ENCODE measurements around the gene FFAR3. TPM values are rescaled to one million over a fixed set of nuclear protein-coding genes. Genes with fewer than 3 reads are reported as not detected.

Gene FFAR3
- total RNA-seq, 2 experiments from 2014 or later: 0.19 TPM; not detected in 1

DNA sequence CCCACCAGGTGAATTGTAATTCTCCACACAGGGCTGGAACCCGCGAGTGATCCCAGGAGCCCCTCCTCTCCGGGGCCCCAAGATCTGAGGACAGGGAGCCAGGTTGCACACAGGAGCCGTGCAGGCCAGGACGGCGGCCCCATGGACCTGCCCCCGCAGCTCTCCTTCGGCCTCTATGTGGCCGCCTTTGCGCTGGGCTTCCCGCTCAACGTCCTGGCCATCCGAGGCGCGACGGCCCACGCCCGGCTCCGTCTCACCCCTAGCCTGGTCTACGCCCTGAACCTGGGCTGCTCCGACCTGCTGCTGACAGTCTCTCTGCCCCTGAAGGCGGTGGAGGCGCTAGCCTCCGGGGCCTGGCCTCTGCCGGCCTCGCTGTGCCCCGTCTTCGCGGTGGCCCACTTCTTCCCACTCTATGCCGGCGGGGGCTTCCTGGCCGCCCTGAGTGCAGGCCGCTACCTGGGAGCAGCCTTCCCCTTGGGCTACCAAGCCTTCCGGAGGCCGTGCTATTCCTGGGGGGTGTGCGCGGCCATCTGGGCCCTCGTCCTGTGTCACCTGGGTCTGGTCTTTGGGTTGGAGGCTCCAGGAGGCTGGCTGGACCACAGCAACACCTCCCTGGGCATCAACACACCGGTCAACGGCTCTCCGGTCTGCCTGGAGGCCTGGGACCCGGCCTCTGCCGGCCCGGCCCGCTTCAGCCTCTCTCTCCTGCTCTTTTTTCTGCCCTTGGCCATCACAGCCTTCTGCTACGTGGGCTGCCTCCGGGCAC lies 6.7 kb upstream of the FFAR3 start:
- TF ChIP-seq EZH2phosphoT487 (IDR thresholded peaks at IDR 0.05; ENCODE audit: borderline replicate concordance, low read depth, low read length) (no peak), CTCF (conservative IDR thresholded peaks at IDR 0.05; ENCODE audit: low read length) (no peak)
- Histone ChIP-seq H3K79me2 (ENCODE audit: insufficient read depth, low read depth, low read length) (no peaks in the 10 kb centered on the region), H3K4me2 (ENCODE audit: low read length) (no peak overlapping the region), H3K9me3 (ENCODE audit: low read length) (0 out of 2 replicates have a peak, but pooled peaks cover 4% of the 10 kb centered on the region), H3K27ac (ENCODE audit: low read depth, low read length, poor library complexity, severe bottlenecking) (no peak overlapping the region), H3K36me3 (ENCODE audit: insufficient read depth, low read length) (peaks cover 32% of the 10 kb centered on the region), H3K4me3 (ENCODE audit: low read depth, low read length, poor library complexity, severe bottlenecking) (no peak overlapping the region), H4K20me1 (ENCODE audit: insufficient read depth, low read length) (no peaks in the 10 kb centered on the region; the same call in 1 of the 2 replicates), H2AFZ (ENCODE audit: low read length) (no peak overlapping the region), H3K9me2 (ENCODE audit: insufficient read depth, low read length) (no peaks in the 10 kb centered on the region), H3K4me1 (ENCODE audit: insufficient read depth, low read length, poor library complexity, severe bottlenecking) (peaks cover 64% of the 10 kb centered on the region)
- no peak for DNase-seq (ENCODE audit: low spot score)
- intact Hi-C loops (cut with micrococcal nuclease; ENCODE audit: unreplicated experiment): loop anchor here (1.0 kb wide), 2 partner anchors 117 to 144 kb away; no protein-coding TSS in a partner anchor
- CTCF ChIA-PET (ENCODE audit: unreplicated experiment): no interaction called here
- BruUV-seq (replicated peaks): no TSS peak
- POLR2A ChIA-PET: no interaction called here

DNA sequence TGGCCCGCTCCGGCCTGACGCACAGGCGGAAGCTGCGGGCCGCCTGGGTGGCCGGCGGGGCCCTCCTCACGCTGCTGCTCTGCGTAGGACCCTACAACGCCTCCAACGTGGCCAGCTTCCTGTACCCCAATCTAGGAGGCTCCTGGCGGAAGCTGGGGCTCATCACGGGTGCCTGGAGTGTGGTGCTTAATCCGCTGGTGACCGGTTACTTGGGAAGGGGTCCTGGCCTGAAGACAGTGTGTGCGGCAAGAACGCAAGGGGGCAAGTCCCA lies 6.1 kb upstream of the FFAR3 start:
- no peak overlapping the region for H3K27ac ChIP-seq (ENCODE audit: low read depth, low read length, poor library complexity, severe bottlenecking)
- peaks cover 27% of the 10 kb centered on the region for H3K36me3 ChIP-seq (ENCODE audit: insufficient read depth, low read length)
- DNase-seq (ENCODE audit: low spot score): no peak
- no peak overlapping the region for H3K4me3 ChIP-seq (ENCODE audit: low read depth, low read length, poor library complexity, severe bottlenecking)
- no peak overlapping the region for H2AFZ ChIP-seq (ENCODE audit: low read length)
- ChIA-PET POLR2A (interaction anchor here (0.5 to 1.1 kb wide), 2 partner anchors 99 to 111 kb away, joined by 4 to 9 read pairs; no protein-coding TSS in a partner anchor), CTCF (ENCODE audit: unreplicated experiment) (no interaction called here)
- intact Hi-C loops (cut with micrococcal nuclease; ENCODE audit: unreplicated experiment): loop anchor here (1.0 kb wide), 2 partner anchors 116 to 143 kb away; no protein-coding TSS in a partner anchor
- H3K4me1 ChIP-seq (ENCODE audit: insufficient read depth, low read length, poor library complexity, severe bottlenecking): peaks cover 59% of the 10 kb centered on the region
- H3K9me3 ChIP-seq (ENCODE audit: low read length): 0 out of 2 replicates have a peak, but pooled peaks cover 4% of the 10 kb centered on the region
- H3K4me2 ChIP-seq (ENCODE audit: low read length): peak overlapping the region; percentile 38; the same call in 1 of the 2 replicates
- BruUV-seq (replicated peaks): no TSS peak
- H3K9me2 ChIP-seq (ENCODE audit: insufficient read depth, low read length): no peaks in the 10 kb centered on the region
- no peaks in the 10 kb centered on the region for H3K79me2 ChIP-seq (ENCODE audit: insufficient read depth, low read depth, low read length)
- H4K20me1 ChIP-seq (ENCODE audit: insufficient read depth, low read length): no peaks in the 10 kb centered on the region; the same call in 1 of the 2 replicates
- TF ChIP-seq EZH2phosphoT487 (IDR thresholded peaks at IDR 0.05; ENCODE audit: borderline replicate concordance, low read depth, low read length): no peak
- no peak for TF ChIP-seq CTCF (conservative IDR thresholded peaks at IDR 0.05; ENCODE audit: low read length)
